Measurements from ENCODE around the gene NTNG1.

Gene NTNG1

DNA sequence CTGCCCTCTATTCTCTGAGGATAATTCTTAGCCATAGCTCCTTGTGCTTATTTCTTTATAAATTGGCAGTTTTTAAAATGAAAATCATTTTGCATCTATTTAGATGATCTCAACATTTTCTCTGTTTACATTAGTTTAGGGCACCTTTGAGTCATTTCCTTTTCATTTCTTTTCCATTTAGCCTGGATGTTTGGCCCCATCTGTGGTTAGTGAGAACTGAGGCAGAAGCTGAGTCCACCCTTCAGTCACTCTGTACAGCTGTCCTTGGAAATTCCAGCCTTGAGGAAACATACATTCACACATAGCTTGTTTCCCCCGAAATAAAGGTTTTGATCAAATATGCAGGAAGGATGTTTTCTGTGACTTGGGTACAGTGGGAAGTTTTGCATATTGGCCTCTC, 123.7 kb downstream of the NTNG1 start:
- no peak for DNase-seq

DNA sequence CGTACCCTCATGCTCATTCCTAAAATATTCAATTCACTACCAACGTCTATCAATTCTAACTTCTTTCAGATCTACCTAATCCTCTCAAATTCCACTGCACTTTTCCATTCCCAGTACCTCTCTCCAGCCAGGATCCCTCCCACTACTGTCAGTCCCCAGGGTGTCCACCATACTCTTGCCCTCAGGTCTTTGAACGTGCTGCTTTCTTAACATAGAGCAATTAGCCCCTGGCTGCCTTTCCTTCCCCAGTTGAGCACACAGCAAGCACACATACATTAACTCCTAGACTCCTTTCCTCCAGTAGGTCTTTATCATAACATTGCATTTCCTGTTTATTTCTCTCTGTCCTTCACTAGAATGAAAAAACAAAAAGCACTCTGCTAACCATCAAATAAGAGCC, 126.7 kb downstream of the NTNG1 start:
- DNase-seq: no peak

DNA sequence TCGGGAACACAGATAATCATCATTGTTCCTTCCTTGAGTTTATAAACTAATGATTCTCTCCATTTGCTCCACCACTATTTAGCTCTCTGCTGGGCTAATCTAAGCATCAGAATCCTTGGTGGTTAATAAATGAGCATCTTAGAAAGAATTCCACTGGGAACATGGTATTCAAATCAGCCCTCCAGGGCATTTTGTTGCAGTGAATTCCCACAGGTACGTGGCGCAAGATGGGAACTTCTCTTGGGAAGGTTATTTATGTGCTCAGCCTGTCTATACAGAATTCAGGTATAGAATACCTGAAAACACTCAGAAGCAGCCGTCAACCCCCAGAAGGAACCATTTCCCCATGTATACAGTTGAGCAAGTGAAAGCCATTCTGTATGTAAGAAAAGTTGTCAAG, 131.5 kb downstream of the NTNG1 start:
- no peak for DNase-seq

DNA sequence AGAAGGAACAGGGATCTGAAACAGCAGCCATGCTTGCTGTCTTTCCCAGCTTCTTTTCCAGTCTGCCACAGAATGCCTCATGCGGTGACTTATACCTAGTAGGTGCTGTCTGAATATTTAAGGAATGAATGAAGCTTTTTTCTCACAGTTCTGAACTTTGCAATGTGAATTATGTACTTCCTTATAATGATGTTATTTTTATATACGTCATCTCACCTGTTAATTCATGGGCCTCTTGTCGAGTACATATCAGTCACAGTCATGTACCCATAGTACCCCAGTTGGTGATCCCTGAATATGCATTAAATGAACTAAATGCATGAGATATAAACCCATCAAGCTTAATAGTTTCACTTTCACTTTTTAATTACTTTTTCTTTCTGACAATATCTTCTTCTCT, 132.7 kb downstream of the NTNG1 start:
- DNase-seq: no peak

DNA sequence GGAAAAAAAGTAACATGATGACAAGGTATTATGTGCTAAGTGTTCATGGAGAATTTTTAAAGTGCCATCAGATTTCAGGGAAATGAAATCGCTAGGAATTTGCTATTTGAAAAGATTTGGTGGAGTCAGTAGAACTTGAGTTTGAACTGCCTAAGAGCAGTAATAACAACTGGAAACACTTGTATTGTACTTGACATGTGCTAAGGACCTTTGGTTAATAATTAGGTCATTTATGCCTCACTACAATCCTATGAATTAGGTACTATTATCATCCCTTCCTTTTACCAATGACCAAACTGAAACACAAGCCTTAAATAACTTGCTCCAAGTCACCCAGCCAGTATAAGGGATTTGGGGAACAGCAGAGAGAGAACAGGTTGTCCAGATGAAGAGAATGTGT, 133.4 kb downstream of the NTNG1 start:
- DNase-seq: no peak

DNA sequence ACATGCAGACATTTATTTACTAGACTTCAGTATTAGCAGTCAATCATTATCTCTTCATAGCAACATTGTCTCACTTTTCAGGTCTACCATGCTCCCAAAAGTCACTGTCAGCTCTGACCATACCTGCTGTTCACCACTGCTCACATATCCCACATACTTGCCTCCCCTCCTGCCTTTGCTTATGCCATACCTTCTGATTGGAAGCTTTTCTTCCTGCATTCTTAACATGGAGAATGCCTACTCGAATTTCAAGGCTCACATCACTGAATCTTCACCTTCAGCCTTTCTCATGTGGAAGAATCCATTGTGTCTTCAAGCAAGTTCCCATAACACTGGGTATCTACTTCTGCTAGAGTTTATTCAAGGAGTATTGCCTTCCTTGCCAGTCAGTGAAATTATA, 135.4 kb downstream of the NTNG1 start:
- no peak for DNase-seq

DNA sequence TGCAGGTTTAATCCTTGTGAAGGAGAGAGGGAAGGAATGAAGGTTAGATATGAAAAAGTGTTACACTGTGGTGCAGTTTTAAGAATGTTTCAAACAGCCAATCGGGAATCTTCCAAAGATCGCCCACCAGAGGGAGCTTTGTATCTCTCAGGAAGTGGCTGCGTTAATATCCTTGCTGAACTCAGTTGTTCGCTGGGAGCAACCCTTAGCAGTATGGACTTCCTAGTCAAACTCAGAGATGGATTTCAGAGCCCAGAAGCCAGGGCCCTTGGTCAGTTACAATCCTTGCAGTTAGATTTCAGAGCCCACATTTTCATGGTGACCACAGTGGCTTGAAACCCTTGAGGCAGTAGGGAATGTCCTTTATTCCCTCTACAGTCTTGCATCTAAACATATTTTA, 136.2 kb downstream of the NTNG1 start:
- DNase-seq: no peak

DNA sequence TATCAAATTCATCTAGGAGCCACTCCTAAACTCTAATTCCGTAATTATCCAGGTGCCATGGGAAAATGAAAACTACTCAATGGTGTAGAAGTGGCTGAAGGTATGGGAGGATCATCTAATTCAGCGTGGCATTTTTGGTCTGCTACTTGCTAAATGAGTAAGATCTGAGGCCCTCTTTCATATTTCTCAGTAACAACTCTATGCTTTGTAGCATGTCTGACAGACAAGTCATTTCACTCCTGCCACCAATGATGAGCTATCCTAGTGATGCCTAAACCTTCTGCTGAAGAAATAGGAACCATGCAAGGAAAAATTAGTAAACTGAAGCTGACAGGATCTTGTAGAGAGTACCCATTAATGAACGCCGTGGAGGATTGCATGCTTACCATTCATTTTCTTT, 145.3 kb downstream of the NTNG1 start:
- DNase-seq: no peak

DNA sequence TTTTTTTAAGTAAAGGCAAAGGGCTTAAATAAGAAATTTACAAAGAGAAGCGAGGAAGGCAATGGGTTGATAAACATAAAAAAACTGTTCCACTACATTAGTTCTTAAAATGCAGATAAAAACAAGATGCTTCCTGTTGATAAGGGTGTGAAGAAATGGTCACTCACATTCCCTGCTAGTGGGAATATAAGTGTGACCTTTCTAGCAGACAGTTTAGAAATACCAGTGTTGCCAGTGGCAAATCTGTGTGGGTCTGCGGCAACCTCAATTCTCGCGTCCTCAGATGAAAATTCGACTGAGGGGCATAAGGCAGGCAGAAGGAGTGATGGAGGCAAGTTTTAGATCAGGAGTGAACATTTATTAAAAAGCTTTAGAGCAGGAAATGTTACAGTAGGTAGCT, 151.1 kb downstream of the NTNG1 start:
- no peak for DNase-seq

DNA sequence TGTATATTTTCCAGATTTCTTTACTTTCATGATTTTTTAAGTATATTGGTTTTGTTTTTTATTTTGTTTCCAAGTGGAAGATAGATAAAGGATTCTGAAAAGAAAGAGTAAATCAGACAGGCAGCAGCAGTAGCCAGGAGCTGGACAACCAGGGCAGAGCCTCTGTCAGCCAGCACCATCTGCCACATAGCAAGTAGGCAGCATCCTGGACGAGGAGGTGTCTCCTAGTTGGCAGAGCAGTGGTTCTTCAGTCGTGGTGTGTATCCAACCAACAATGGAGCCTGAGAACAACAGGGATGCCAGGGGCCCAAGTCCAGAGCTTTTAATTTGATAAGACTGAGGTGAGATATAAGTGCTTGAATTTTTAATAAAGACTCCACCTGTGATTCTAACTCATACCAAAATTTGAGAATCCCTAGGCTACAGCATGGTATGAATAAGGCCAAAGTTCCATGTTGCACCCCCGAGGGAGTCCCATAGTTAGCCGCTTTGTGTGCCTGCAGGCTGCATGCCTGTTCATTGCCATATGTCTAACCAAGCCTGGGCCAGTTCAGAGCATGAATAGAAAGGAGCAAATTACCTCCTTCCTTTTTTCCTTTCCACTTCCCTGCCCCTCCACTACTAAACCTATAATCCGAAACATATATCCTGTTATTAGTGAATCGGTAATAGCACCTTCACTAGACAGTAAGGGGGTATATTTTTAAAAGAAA, 153.2 kb downstream of the NTNG1 start:
- no peak for DNase-seq

DNA sequence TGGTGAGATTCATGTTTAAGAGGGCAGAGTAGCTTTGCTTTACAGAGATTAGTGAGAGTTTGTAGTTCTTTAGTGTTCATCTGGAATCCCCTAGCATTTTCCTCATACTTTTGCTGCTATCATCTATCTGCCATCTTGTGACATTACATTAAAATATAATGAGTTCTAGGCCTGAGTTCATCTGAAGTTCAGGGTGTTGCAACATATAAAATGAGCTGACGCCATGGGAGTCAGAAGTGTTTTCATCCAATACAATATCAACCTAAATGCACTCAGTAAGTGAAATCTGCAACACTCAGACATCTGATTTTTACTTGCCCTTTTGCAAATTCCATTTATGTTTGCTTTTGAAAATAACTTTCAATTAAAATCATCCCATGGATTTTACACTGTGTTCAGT, 153.8 kb downstream of the NTNG1 start:
- no peak for DNase-seq

DNA sequence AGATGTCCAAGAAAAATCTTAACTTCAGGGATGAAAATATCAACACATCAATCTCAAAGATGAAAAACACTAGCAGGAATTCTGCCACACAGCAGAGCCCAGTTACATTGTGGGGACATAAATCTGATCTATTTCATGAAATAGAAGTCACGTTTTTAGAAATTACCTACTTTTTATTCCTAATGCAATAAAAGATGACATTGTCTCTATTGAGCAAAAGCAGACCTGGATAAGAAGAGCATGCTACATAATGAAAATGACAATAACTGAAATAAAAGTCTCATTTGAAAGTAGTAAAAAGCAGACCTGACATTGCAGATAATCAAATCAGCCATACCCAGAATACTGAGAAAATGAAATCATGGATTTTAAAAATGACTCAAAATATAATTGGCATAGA, 156.8 kb downstream of the NTNG1 start:
- no peak for DNase-seq

DNA sequence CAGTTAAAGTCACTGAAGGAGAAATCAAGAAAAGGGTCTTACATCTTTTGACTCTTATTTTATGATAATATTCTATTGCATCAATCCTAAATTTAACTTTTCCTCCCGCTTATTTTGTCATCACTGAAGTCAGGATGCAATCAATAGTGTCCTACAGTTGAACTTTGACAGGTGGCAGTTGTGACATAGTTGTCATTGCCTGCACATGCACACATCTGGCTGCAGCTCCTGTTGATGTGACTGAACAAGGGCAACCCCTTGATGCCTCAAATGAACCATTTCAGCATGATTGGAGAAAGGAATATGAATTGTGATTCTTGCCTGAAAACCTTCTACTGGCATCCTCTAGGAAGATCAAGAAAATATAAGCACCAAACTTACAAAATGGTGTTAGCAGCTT, 157.7 kb downstream of the NTNG1 start:
- no peak for DNase-seq

DNA sequence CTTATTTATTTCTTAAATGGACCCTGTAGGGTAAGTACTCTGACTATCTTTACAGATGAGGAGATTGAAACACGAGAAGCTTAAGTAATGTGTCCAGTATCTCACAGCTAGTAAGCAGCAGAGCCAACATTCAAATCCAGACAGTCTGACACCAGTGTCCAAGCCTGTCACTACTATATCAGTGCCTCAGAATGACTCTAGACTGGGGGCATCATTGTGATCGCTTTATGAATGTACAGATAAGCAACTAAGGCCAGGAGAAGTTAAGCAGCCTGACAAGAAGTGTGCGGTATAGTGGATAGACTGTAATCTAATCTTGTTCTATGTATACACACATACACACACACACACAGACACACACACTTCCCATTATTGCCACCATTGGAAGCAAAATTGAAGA, 158.7 kb downstream of the NTNG1 start:
- no peak for DNase-seq

DNA sequence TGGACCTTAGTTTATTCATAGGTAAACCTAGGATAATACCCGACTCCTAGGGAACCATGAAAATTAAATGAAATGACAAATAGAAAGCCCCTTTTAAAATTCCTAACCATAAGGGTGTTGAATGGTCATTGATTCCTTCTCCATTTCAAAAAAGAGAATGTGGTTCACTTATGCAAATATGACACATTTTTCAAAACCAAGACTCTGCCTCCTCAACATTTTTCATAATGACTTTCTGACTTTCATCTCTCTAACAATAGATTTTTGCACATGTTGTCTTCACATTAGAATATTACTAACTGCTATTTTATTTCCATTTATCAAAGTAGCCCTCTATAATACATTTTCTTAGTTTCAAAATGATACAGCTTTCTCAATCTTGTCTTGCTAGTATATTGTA, 169.1 kb downstream of the NTNG1 start:
- no peak for DNase-seq

DNA sequence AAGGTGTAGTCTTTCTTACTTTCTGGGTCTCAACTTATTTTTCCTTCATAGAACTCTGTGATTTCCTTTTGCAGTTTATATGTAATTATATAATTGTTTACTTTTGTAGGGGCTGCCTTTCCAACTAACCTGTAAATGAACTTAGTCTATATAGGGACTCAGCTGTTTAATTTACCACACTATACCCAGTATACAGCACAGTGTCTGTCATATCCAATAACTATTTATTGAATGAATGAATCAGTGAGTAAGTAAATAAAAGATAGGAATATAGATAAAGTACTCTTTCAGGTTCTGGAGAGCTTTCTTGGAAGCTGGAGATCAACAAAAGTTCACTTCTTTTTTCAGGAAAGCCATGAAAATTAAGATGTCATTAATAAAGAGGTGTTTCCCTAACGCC, 174.8 kb downstream of the NTNG1 start:
- no peak for DNase-seq

DNA sequence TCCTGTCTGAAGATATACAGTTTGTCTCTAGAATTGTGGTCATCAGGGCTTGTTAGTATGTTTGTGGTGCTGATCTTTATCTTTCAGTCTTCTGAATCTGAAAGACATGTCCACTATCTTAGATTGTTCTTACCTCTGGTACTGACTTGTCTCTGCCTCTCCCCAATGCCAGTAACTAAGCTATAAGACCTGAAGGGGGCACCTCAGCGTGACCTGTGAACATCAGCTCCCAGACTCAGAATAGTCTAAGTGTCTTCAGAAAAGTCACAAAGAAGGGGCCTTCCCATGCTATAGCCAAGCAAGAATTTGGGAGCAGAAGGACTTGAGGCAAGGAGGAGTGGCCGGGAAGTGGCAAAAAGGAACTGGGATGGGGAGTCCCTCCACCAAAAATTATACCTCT, 178.1 kb downstream of the NTNG1 start:
- no peak for DNase-seq

DNA sequence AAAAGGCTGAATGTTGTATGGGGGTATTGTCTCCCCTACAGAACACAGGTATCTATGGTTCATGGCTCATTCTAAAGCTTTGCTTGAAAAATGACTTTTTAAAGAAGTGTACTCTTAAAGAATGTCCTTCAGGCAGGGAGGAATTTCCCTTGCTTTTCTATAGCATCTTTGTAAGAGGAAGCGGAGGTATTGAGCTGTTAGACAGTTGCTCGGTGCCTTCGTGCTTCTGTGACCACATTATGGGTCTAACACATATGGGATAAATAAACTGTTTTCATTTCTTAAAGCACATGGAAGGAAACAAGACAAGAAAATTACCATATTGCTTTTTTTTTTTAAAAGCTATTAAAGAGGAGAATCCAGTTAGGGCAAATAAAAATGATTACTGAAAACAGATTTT, 182.9 kb downstream of the NTNG1 start:
- DNase-seq: no peak

DNA sequence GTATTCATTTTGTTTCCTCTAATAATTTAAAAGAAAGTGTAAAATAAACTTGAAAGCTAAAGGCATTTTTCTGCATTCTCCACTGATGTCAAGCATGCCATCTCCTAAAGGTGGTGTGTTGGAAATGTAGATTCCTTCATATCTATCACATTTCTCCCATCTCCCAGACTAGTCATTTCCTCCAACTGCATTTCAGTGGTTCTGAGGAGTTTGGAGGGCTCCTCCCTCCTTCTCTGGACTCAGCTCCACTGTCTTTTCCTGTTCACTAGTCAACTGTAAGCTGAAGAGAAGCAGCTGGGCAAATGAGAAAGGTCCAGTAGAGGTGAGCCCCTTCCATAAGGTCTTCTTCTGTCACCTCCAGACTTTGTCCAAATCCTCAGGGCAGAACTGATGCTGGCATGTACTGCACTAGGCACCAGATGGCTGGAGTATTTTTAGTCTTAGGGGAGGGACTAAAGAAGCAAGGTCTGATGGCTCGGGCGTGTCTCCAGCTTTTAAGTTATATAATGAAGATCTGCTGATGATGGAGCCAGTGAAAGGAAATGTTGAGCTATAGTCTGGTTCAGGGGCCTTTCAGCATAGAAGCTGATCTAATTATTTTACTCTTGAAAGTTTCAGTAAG, 186.1 kb downstream of the NTNG1 start:
- no peak for DNase-seq

DNA sequence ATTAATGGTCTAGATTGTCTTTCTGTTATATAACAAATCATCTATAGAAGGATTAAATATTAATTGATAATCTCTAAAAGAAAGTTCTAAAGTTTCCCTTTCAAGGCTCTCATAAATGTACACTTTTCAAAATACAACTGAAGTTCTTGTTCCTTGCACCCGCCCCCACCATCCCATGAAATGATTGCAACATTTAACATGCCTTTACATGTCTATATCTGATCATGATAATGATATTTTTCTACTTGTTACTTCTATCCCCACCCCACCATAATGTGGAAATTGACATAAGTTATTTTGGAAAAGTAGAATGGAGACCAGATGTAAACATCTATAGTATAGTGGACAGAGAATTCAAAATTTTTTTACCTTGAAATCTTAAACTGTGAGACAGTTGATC, 186.6 kb downstream of the NTNG1 start:
- DNase-seq: no peak

DNA sequence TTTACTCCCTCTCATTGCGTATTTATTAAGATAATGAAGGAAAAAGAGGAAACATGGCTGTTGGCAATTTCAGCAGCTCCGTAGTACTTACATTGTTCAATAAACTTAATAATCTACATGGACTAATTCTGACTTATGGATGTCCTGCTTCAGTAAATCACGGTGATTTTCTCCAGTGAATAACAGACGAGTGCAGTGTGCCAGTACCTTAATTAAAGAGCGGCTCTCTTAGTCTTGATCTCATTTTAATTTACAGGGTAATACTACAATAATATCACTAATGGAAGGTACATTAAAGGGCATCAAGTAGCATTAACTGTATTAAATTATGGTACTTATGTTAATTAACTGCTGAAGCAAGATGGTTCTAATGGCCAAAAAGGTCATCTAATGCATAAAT, 187.2 kb downstream of the NTNG1 start:
- DNase-seq: no peak

DNA sequence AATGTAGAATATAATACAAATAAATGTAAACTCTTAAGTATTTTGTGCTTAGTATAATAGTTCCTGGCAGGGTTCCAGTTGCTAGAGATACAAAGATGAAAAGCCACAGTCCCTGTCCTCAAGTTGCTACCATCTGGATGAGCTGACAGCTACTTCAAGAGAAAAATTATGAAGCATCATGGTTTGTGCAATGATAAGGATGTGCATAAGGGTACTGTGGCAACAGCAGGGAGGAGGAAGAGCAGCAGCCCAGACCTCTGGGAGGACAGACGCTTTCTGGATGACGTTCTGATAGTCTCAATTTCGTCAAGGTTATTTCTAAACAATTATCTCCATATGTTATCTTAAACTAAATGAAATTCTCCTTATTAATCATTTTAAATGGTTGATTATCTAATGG, 198.9 kb downstream of the NTNG1 start:
- DNase-seq: no peak

DNA sequence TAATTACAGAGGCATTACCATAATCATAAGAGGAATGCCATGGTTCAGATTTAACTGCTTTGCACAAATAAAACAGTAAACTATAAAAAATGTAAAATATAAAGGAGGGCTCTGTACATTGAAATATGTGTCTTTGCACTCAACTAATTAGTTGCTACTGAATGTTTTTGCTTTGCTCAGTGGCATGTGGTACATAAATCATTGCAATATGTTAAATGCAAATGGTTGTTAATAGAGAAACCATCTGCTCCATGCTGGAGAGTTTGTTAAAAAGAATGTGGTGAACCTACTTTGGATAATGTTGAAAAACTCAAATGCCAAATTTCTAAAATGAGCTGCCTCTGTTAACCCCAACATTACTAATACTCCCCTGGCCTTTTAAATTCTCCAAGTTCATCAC, 201.5 kb downstream of the NTNG1 start:
- DNase-seq: no peak

DNA sequence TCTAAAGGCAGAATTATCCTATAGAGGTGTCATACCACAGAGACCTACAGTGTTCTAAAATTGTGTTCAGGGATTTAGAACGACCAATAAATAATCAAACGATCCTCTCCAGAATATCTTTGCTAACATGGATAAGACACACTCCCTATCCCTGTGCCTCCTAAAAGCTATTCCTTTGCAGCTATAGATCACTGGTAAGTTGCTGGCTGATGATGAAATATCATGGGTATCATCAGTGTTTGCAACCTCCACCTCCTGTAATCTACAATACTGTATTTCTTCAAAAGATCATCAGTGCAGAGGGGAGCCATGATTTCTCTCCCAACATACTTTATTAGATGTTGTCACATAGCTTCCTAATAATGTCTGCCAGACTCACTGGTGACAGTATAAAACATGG, 201.9 kb downstream of the NTNG1 start:
- no peak for DNase-seq

DNA sequence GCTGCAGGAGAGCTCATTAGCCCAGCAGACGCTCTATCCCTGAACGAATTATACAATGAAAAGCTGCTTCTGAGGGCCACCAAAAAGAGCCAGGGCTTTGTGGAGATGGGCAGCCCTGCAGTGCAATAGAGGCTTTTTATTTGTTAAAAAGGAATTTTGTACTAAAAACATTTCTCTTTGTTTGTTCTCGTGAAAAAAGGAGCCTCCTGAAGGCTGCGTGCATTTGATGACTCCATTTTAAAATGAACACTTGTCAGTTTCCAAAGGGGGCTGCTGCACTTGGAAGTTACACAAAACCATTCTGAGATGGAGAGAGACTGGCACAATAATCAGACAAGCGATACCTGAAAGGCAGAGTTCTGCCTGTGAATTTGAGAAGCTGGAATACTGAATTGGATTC, 202.8 kb downstream of the NTNG1 start:
- no peak for DNase-seq

All from activated CD4-positive, CD25-positive, alpha-beta regulatory T cell (primary cell).